C4-2B (cell line): ENCODE measurements around the gene WBP2.

Experiments used
- CTCF ChIP-seq: fragments of 450-650 bp; conservative IDR thresholded peaks from 2 replicates; pipeline ENCODE4 v1.5.1; 2017; ENCODE audit warnings: mild to moderate bottlenecking
- ZFX ChIP-seq: fragments of 450-650 bp; IDR thresholded peaks from 2 replicates; pipeline ENCODE4 v1.6.1; 2017

GRCh38 chr17:75803883-75804282, 51.3 kb downstream of the WBP2 start:
- TF ChIP-seq CTCF (no peak), ZFX (no peak)
